Astrocyte (in vitro differentiated cells and primary cell): ENCODE results near the gene UGGT2. TPM values are rescaled to one million over a fixed set of nuclear protein-coding genes. Genes with fewer than 3 reads are reported as not detected.
A peak's percentile ranks its signal among the peaks of the same experiment; 100 is the strongest.
"Not testable (repeated sequence)": the region's sequence is repeated elsewhere in the genome, so short reads cannot be mapped to it uniquely, and the experiment has no call there.

ENCODE experiments used
- DNase-seq: peaks from one replicate; pipeline ENCODE4 v3.0.0-alpha.2; 2010; ENCODE audit warnings: low read depth
- FAIRE-seq: peaks from 2 replicates; lab custom pipeline; 2011; peaks lifted over from hg19 to GRCh38; lab: Jason Lieb, UNC
- H2AFZ ChIP-seq: 2 replicates; pipeline ENCODE4 v1.6.0; 2012; ENCODE audit warnings: low read depth, low read length, inconsistent platforms
- H3K27ac ChIP-seq: 2 replicates; pipeline ENCODE4 v1.5.1; 2011; ENCODE audit warnings: low read depth, low read length, inconsistent platforms
- H3K27me3 ChIP-seq: 2 replicates; pipeline ENCODE4 v1.6.0; 2011; ENCODE audit warnings: low read length, inconsistent platforms; ENCODE audit not compliant: insufficient read depth
- H3K36me3 ChIP-seq: 2 replicates; pipeline ENCODE4 v1.5.1; 2011; ENCODE audit warnings: low read length, inconsistent platforms; ENCODE audit not compliant: insufficient read depth
- H3K4me1 ChIP-seq: 2 replicates; pipeline ENCODE4 v1.5.1; 2011; ENCODE audit warnings: low read length, inconsistent platforms; ENCODE audit not compliant: insufficient read depth
- H3K4me2 ChIP-seq: 2 replicates; pipeline ENCODE4 v1.6.0; 2012; ENCODE audit warnings: low read length, inconsistent platforms
- H3K4me3 ChIP-seq: 2 replicates; pipeline ENCODE4 v1.5.1; 2011; ENCODE audit warnings: low read depth, mild to moderate bottlenecking, low read length, inconsistent platforms; ENCODE audit not compliant: insufficient read depth
- H3K79me2 ChIP-seq: 2 replicates; pipeline ENCODE4 v1.6.0; 2012; ENCODE audit warnings: mild to moderate bottlenecking, low read length, inconsistent platforms; ENCODE audit not compliant: insufficient read depth
- H3K9ac ChIP-seq: 2 replicates; pipeline ENCODE4 v1.6.0; 2012; ENCODE audit warnings: mild to moderate bottlenecking, low read length, inconsistent platforms
- H3K9me3 ChIP-seq: 2 replicates; pipeline ENCODE4 v1.5.1; 2012; ENCODE audit warnings: low read depth, mild to moderate bottlenecking, low read length, inconsistent platforms; ENCODE audit not compliant: insufficient read depth
- H4K20me1 ChIP-seq: 2 replicates; pipeline ENCODE4 v1.6.0; 2012; ENCODE audit warnings: low read length, inconsistent platforms; ENCODE audit not compliant: insufficient read depth
- H3K27ac Mint-ChIP-seq: one replicate; pipeline ENCODE4 v1.8.0; 2021; ENCODE audit warnings: mild to moderate bottlenecking, mixed read lengths; ENCODE audit not compliant: unreplicated experiment
- H3K27me3 Mint-ChIP-seq: one replicate; pipeline ENCODE4 v1.8.0; 2021; ENCODE audit warnings: low read depth, mixed read lengths; ENCODE audit not compliant: unreplicated experiment
- H3K36me3 Mint-ChIP-seq: one replicate; pipeline ENCODE4 v1.8.0; 2021; ENCODE audit warnings: low read depth, mixed read lengths; ENCODE audit not compliant: unreplicated experiment
- H3K4me1 Mint-ChIP-seq: one replicate; pipeline ENCODE4 v1.8.0; 2021; ENCODE audit warnings: low read depth, mixed read lengths; ENCODE audit not compliant: unreplicated experiment
- H3K4me3 Mint-ChIP-seq: one replicate; pipeline ENCODE4 v1.8.0; 2021; ENCODE audit warnings: mild to moderate bottlenecking, moderate library complexity, mixed read lengths; ENCODE audit not compliant: unreplicated experiment
- H3K9me3 Mint-ChIP-seq: one replicate; pipeline ENCODE4 v1.8.0; 2021; ENCODE audit warnings: mild to moderate bottlenecking, mixed read lengths; ENCODE audit not compliant: unreplicated experiment
- EZH2 ChIP-seq: IDR thresholded peaks from 2 replicates; pipeline ENCODE4 v1.6.1; 2012; ENCODE audit warnings: mild to moderate bottlenecking, low read length, inconsistent platforms; ENCODE audit not compliant: insufficient read depth
- total RNA-seq: library from RNA; stranded (reverse); gene quantifications from 2 replicates; pipeline ENCODE4 v1.2.1, GENCODE V29; 2021
- TF ChIP-seq, protein P1 (sequence below): IDR thresholded peaks from 2 replicates; pipeline ENCODE4 v1.5.1; 2011; ENCODE audit warnings: low read depth, mild to moderate bottlenecking, inconsistent platforms, low read length, moderate library complexity; ENCODE audit not compliant: insufficient read depth

UGGT2 gene
- total RNA-seq, 1 donor from 2014 or later, result 36.2 TPM

DNA sequence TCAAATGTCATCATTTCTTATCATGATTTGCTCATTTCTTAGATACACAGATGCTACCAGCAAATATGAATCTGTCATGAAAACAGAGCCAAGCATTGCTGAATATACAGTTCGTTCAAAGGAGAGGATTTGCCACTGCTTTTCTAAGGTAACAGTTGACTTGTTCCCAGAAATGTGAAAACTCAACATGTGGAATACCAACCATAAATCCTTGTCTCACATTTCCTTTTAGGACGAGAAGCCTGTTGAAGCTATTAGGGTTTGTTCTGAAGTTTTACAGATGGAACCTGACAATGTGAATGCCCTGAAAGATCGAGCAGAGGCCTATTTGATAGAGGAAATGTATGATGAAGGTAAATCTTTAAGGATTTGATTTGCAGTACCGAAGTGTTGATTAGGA is 289.6 kb downstream of the UGGT2 start:
- no peak overlapping the region for H3K27ac ChIP-seq
- H4K20me1 ChIP-seq, result no peaks in the 10 kb centered on the region
- Mint-ChIP-seq H3K9me3 (no peaks in the 10 kb centered on the region), H3K27me3 (no peaks in the 10 kb centered on the region), H3K27ac (no peak overlapping the region), H3K36me3 (no peaks in the 10 kb centered on the region), H3K4me3 (no peak overlapping the region), H3K4me1 (no peaks in the 10 kb centered on the region)
- H3K4me1 ChIP-seq, result no peaks in the 10 kb centered on the region
- H3K9ac ChIP-seq, result no peak overlapping the region
- H3K4me3 ChIP-seq, result no peak overlapping the region
- no peaks in the 10 kb centered on the region for H3K9me3 ChIP-seq
- H3K36me3 ChIP-seq, result peaks cover 7% of the 10 kb centered on the region
- no peaks in the 10 kb centered on the region for H3K79me2 ChIP-seq
- H3K27me3 ChIP-seq, result no peaks in the 10 kb centered on the region
- H3K4me2 ChIP-seq, result no peak overlapping the region
- no peak overlapping the region for H2AFZ ChIP-seq
- DNase-seq, result no peak
- FAIRE-seq, result no peak
- no peak for TF ChIP-seq EZH2
- TF ChIP-seq, protein P1, sequence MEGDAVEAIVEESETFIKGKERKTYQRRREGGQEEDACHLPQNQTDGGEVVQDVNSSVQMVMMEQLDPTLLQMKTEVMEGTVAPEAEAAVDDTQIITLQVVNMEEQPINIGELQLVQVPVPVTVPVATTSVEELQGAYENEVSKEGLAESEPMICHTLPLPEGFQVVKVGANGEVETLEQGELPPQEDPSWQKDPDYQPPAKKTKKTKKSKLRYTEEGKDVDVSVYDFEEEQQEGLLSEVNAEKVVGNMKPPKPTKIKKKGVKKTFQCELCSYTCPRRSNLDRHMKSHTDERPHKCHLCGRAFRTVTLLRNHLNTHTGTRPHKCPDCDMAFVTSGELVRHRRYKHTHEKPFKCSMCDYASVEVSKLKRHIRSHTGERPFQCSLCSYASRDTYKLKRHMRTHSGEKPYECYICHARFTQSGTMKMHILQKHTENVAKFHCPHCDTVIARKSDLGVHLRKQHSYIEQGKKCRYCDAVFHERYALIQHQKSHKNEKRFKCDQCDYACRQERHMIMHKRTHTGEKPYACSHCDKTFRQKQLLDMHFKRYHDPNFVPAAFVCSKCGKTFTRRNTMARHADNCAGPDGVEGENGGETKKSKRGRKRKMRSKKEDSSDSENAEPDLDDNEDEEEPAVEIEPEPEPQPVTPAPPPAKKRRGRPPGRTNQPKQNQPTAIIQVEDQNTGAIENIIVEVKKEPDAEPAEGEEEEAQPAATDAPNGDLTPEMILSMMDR, result no peak

DNA sequence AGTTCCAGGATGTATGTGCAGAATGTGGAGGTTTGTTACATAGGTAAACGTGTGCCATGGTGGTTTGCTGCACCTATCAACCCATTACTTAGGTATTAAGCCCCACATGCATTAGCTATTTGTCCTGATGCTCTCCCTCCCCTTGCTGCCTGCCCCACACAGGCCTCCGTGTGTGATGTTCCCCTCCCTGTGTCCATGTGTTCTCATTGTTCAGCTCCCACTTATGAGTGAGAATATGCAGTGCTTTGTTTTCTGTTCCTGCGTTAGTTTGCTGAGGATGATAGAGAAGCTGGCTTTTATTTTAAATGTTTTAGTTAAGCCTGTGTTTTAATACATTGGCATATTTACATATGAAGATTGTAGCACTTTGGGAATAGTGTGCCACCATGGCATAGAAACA is 290.6 kb downstream of the UGGT2 start:
- H3K9me3 ChIP-seq, H3K27ac Mint-ChIP-seq, H3K4me1 ChIP-seq, H3K4me3 Mint-ChIP-seq, H3K4me2 ChIP-seq, H3K27me3 ChIP-seq, H3K9me3 Mint-ChIP-seq, H3K4me1 Mint-ChIP-seq, H4K20me1 ChIP-seq, H3K36me3 Mint-ChIP-seq, H2AFZ ChIP-seq, FAIRE-seq, H3K27ac ChIP-seq, H3K79me2 ChIP-seq, H3K36me3 ChIP-seq, H3K27me3 Mint-ChIP-seq, H3K9ac ChIP-seq, H3K4me3 ChIP-seq, DNase-seq: not testable (repeated sequence)

DNA sequence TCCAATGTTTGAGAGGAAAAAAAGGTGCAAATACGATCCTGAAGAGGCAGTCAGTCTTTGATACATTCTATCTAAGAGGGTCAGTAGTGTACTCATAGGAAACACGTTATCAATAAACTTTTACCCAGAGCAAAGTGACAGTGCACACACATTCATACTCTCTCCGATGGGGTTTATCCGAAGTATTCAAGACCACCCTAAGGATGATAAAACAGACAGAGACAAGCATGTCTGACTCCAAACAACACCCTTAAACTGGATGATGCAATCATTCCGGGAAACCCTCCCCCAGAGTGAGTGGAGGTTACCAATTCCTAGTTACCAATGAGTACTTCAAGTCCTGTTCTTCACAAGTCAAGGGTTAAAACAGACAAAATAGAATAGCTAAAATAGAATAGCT is 297.1 kb downstream of the UGGT2 start:
- no peaks in the 10 kb centered on the region for H3K27me3 ChIP-seq
- peaks cover 2% of the 10 kb centered on the region for H3K36me3 Mint-ChIP-seq
- no peak overlapping the region for H3K27ac ChIP-seq
- FAIRE-seq (no peak), DNase-seq (no peak)
- H3K36me3 ChIP-seq, result no peaks in the 10 kb centered on the region
- peaks cover 5% of the 10 kb centered on the region for H3K79me2 ChIP-seq
- no peak overlapping the region for H3K9ac ChIP-seq
- no peaks in the 10 kb centered on the region for H3K27me3 Mint-ChIP-seq
- no peak overlapping the region for H2AFZ ChIP-seq
- peak overlapping the region; percentile 55 for H3K27ac Mint-ChIP-seq
- no peak for TF ChIP-seq EZH2
- TF ChIP-seq, protein P1, result no peak
- H3K9me3 Mint-ChIP-seq, result no peaks in the 10 kb centered on the region
- peaks cover 6% of the 10 kb centered on the region for H3K4me1 Mint-ChIP-seq
- H4K20me1 ChIP-seq, result peaks cover 31% of the 10 kb centered on the region
- no peak overlapping the region for H3K4me2 ChIP-seq
- no peak overlapping the region for H3K4me3 ChIP-seq
- H3K4me3 Mint-ChIP-seq, result no peak overlapping the region
- no peaks in the 10 kb centered on the region for H3K4me1 ChIP-seq
- H3K9me3 ChIP-seq, result no peaks in the 10 kb centered on the region
